Uterus (tissue), 4 donors: ENCODE results near the gene LRRC4C. TPM values are rescaled to one million over a fixed set of nuclear protein-coding genes. Genes with fewer than 3 reads are reported as not detected.

ENCODE experiments used
- DNase-seq, 2 donors: peaks; one replicate each; pipeline ENCODE4 v3.0.0-alpha.2; 2019 to 2020
- H3K27ac ChIP-seq, 2 donors: fragments of 200-600 bp; sonication (generic); 1 replicate in 1 of 2; 2 replicates in 1 of 2; pipeline ENCODE4 v1.5.1; 2016 to 2018
- H3K27me3 ChIP-seq, 2 donors: fragments of 200-600 bp; sonication (generic); one replicate each; pipeline ENCODE4 v1.5.1; 2018 to 2019; ENCODE audit warnings: control low read depth in 1 of 2
- H3K36me3 ChIP-seq, 2 donors: fragments of 200-600 bp; sonication (generic); one replicate each; pipeline ENCODE4 v1.5.1; 2019; ENCODE audit warnings: control low read depth in 1 of 2
- H3K4me1 ChIP-seq, 2 donors: fragments of 200-600 bp; sonication (generic); one replicate each; pipeline ENCODE4 v1.5.1; 2018 to 2019; ENCODE audit warnings: control low read depth in 1 of 2
- H3K4me3 ChIP-seq, 2 donors: fragments of 200-600 bp; sonication (generic); 1 replicate in 1 of 2; 2 replicates in 1 of 2; pipeline ENCODE4 v1.5.1; 2018 to 2019; ENCODE audit warnings: mild to moderate bottlenecking in 1 of 2
- H3K9me3 ChIP-seq, 2 donors: fragments of 200-600 bp; sonication (generic); one replicate each; pipeline ENCODE4 v1.5.1; 2019; ENCODE audit warnings: control low read depth in 1 of 2
- POLR2A ChIP-seq, 2 donors: fragments of 450-650 bp; IDR thresholded peaks; one replicate each; pipeline ENCODE4 v1.6.1; 2016; ENCODE audit warnings: antibody characterized with exemption in 2 of 2, mild to moderate bottlenecking in 1 of 2, moderate library complexity in 1 of 2
- intact Hi-C: fragments of 100-400 bp; cut with DNase I; formaldehyde crosslinking; loops from one replicate; pipeline ENCODE4 v1.15.1; 2023; ENCODE audit warnings: low total_unique reads
- total RNA-seq, 4 donors: library from RNA; depleted of rRNA in 3 of 4; stranded (reverse); fragments of >200 nt in 3 of 4; gene quantifications; one replicate each; pipeline versions ENCODE4 v1.1.0 to v1.2.4, GENCODE V29; 2014 to 2023
- TF ChIP-seq, protein P1 (sequence below), 4 experiments: fragments of 200-600 bp in 2 of 4; fragments of 450-650 bp in 2 of 4; sonication (generic) in 2 of 4; IDR thresholded peaks; one replicate each; pipeline ENCODE4 v1.5.1; 2016 to 2019; ENCODE audit warnings: antibody characterized with exemption in 4 of 4, mild to moderate bottlenecking in 2 of 4, moderate library complexity in 1 of 4
- donor health status: DM: yes; HTN: yes; CAD: no.

The LRRC4C gene
- total RNA-seq, 4 donors from 2014 or later: 1.5 to 16.9 (median 2.1) TPM; not detected in 1

DNA sequence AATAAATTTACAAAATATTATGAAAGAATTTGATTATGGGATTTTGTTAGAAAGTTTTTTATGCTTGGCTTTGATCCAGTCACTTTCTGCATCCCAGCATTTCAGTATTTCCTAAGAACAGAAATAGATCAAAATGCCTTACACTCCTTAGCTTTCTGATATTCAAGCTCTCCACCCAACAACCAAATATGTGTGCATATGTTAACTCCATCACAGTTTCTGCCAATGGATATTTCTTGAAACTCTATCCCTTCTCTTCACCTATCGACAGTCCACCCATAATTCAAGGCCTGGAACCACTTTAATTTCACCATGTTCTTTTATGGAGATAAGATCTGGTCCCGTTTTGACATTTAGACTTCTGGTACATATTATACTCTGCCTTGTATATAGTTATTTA is 565.0 kb downstream of the LRRC4C start:
- Histone ChIP-seq H3K4me3 (no peak overlapping the region), H3K27ac (no peak overlapping the region), H3K36me3 (no peaks in the 10 kb centered on the region), H3K9me3 (no peaks in the 10 kb centered on the region), H3K27me3 (no peaks in the 10 kb centered on the region), H3K4me1 (no peaks in the 10 kb centered on the region)
- intact Hi-C loops: no loop called here
- TF ChIP-seq, protein P1, sequence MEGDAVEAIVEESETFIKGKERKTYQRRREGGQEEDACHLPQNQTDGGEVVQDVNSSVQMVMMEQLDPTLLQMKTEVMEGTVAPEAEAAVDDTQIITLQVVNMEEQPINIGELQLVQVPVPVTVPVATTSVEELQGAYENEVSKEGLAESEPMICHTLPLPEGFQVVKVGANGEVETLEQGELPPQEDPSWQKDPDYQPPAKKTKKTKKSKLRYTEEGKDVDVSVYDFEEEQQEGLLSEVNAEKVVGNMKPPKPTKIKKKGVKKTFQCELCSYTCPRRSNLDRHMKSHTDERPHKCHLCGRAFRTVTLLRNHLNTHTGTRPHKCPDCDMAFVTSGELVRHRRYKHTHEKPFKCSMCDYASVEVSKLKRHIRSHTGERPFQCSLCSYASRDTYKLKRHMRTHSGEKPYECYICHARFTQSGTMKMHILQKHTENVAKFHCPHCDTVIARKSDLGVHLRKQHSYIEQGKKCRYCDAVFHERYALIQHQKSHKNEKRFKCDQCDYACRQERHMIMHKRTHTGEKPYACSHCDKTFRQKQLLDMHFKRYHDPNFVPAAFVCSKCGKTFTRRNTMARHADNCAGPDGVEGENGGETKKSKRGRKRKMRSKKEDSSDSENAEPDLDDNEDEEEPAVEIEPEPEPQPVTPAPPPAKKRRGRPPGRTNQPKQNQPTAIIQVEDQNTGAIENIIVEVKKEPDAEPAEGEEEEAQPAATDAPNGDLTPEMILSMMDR (IDR thresholded peaks at IDR 0.05): no peak
- TF ChIP-seq POLR2A (IDR thresholded peaks at IDR 0.05): no peak
- no peak for DNase-seq

DNA sequence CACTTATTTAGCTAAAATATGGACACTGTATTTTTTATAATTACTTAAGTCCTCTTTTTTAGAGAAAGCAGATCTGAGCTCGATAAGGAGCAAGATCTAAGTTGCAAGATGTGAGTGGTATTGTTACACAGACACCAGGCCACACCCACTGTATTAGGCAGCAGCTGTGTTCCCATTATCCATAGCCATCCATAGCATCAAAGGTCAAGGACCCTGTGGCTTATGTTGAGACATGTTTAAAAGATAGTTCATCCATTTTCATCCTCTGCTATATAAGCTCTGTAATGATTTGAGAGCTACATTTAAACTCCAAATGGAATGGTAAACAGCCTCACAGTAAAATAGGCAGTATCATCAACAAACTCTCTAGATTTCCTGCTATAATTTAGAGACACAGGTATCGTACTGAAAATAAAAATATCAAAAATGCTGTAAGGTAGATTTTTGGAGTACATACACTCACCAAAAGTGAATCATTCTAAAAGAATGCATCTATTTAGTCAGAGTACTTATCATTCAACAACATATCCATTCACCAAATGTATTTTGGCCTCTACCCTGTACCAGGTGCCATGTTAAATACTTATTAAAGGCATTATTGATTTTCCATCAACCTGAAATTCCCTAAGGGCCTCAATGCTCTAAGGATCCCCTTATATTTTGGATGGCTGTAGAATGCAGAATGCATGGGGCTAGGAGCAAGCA is 574.0 kb downstream of the LRRC4C start:
- H3K4me3 ChIP-seq: no peak overlapping the region
- TF ChIP-seq POLR2A (IDR thresholded peaks at IDR 0.05): no peak
- TF ChIP-seq, protein P1 (IDR thresholded peaks at IDR 0.05): no peak
- H3K4me1 ChIP-seq: no peaks in the 10 kb centered on the region
- no peak for DNase-seq
- H3K9me3 ChIP-seq: no peaks in the 10 kb centered on the region
- no peaks in the 10 kb centered on the region for H3K27me3 ChIP-seq
- H3K36me3 ChIP-seq: no peaks in the 10 kb centered on the region
- no peak overlapping the region for H3K27ac ChIP-seq
- intact Hi-C loops: no loop called here

DNA sequence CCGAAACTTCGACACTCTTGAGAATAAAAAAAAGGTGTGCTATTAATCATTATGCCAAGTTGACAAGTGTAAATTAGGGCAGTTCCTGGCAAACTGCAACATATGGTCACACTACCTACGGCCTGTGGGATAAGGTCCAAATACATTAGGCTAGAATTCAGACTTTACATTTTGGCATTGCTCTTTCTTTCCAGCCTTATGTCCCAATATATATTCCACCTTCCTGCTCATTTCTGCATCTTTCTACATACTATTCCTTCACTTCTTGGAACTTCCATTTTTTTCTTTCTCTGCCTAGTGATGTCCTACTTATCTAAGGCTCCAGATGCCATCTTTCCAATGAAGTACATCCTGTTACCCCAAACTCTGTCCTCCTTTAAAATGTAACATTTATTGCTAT is 577.2 kb downstream of the LRRC4C start:
- H3K27me3 ChIP-seq: no peaks in the 10 kb centered on the region
- no peak overlapping the region for H3K4me3 ChIP-seq
- DNase-seq: no peak
- intact Hi-C loops: no loop called here
- no peaks in the 10 kb centered on the region for H3K9me3 ChIP-seq
- H3K36me3 ChIP-seq: no peaks in the 10 kb centered on the region
- no peak for TF ChIP-seq POLR2A (IDR thresholded peaks at IDR 0.05)
- TF ChIP-seq, protein P1 (IDR thresholded peaks at IDR 0.05): no peak
- H3K27ac ChIP-seq: no peak overlapping the region
- H3K4me1 ChIP-seq: no peaks in the 10 kb centered on the region

DNA sequence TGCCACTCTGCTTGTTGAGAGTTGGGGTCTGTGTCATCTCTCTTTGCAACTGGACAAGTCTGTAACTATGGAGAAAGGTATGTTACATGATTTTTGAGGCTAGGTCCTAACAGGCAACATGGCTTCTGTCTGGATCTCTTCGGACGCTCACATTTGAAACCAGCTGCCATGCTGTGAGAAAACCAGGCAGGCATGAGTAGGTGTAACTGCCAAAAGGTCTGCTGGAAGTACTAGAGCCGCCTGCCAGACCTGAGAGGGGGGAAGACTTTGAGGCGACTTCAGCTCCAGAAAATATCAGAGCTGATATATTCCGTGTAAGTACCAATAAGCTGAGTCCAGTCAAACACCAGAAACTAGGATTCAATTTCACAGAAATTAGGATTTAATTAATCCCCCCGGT is 579.5 kb downstream of the LRRC4C start:
- Histone ChIP-seq H3K27me3 (no peaks in the 10 kb centered on the region), H3K4me3 (no peak overlapping the region), H3K4me1 (no peaks in the 10 kb centered on the region), H3K9me3 (no peaks in the 10 kb centered on the region), H3K27ac (no peak overlapping the region), H3K36me3 (no peaks in the 10 kb centered on the region)
- DNase-seq: no peak
- no peak for TF ChIP-seq POLR2A (IDR thresholded peaks at IDR 0.05)
- TF ChIP-seq, protein P1 (IDR thresholded peaks at IDR 0.05): no peak
- intact Hi-C loops: no loop called here

DNA sequence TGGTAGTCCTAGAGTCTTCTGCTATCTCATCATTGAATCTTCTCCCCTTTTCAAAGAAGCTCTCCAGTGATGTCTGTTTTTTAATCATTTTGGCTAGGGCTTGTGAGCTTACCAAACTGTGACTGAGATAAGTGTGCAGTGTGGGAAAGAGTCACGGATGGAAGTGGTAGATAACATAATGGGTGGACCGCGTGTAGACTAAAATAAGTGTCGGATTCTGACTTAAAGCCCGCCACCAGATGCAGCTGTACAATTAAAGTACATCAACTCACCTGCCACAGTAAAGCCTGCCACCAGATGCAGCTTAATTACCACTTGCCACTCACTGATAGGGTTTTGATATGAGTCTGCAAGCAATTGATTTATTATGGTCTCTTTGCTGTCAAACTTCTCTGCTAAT is 581.5 kb downstream of the LRRC4C start:
- DNase-seq: no peak
- H3K4me3 ChIP-seq: no peak overlapping the region
- no peaks in the 10 kb centered on the region for H3K27me3 ChIP-seq
- intact Hi-C loops: no loop called here
- H3K27ac ChIP-seq: no peak overlapping the region
- no peaks in the 10 kb centered on the region for H3K36me3 ChIP-seq
- no peaks in the 10 kb centered on the region for H3K9me3 ChIP-seq
- no peaks in the 10 kb centered on the region for H3K4me1 ChIP-seq
- TF ChIP-seq POLR2A (IDR thresholded peaks at IDR 0.05): no peak
- TF ChIP-seq, protein P1 (IDR thresholded peaks at IDR 0.05): no peak
